Measurements from ENCODE around the gene ARID1A.
A peak's percentile ranks its signal among the peaks of the same experiment; 100 is the strongest.
"Not testable (repeated sequence)": the region's sequence is repeated elsewhere in the genome, so short reads cannot be mapped to it uniquely, and the experiment has no call there.

Gene ARID1A

DNA sequence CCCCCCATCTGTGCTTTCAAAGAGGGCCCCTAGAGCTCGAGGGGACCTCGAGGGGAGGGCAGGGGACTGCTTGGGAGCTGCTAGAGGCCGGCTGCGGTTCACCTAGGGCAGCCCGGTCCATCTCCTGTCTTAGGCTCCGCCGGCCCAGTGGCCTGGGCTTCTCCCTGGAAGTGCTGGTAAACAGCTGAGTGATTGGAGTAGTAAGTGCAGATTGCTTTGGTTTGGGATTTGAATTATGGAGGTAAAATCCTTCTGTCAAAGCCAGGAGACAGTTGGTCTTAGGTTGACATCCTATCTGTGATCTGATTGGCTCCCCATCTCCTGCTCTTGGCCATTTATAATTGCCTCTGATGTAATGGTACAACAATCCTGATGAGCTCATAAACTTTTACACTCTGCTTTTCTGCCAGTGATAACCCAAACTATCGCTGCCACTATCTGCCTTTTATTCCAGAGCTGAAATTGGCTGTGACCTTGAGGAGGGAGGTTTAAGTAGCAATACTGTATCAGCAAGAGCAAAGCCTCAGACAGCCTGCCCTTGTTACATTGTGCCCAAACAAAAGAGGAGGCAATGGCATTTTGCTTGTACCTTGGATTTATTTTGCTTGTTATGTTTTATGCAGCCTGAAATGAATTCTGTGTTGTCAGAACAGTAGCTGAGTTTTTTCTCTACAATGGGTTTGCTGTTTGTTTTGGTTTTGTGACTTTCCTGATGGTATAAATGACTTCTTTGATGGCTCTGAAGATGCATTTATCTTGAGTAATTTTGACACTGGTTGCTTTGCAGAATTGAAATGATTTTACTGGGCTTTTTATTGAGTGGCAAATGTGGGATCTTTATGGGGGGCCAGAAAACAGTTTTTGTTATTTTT, 2.4 kb downstream of the ARID1A start:
- DNase-seq (ENCODE audit: low read depth), result no peak

DNA sequence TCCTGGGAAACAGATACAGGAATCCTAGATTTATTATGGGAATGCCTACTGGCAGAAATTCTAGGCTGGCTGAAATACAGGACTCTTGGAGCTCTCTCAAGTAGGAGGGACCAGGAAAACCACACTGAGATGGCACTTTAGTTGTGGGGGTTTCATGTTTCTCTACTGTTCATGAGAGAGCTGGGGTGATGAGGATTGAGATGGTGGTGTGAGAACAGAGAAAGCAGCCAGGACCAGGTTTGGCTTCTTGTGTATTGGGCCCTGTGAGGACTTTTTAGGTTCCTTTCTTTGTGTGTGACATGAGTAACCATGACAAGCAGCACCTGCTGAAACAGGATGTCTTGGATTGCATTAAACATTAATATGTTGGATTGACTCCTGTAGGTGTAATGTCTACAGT, 4.9 kb downstream of the ARID1A start:
- DNase-seq (ENCODE audit: low read depth), result no peak

GRCh38 chr1:26701266-26701994, 5.6 kb downstream of the ARID1A start:
- DNase-seq (ENCODE audit: low read depth), result no peak

GRCh38 chr1:26701995-26702679, 6.3 kb downstream of the ARID1A start:
- DNase-seq (ENCODE audit: low read depth), result no peak

- DNase-seq (ENCODE audit: low read depth), result no peak
These were observed 6.8 kb downstream of the ARID1A start for GRCh38 chr1:26702680-26703038.

DNA sequence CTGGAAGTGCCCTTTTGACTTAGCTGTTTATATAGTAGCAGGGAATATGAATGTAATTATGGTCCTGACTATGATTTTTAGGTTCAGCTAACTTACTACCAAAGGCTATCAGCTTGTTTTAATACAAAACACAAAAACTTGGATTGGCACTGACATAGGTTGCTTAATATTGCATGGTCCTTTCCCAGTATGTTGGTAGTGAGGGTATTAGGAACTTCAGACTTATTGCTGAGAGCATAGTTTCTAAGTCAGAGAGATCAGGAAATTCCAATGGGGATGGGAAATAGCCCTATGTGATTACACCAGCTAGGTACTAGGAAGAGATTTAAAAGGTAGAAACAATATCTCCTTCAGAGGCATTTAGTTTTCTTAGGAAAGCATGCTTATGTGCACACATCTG, 7.7 kb downstream of the ARID1A start:
- no peak for DNase-seq (ENCODE audit: low read depth)

GRCh38 chr1:26704629-26705028, 8.8 kb downstream of the ARID1A start:
- no peak for DNase-seq (ENCODE audit: low read depth)

GRCh38 chr1:26705227-26705626, 9.4 kb downstream of the ARID1A start:
- not testable (repeated sequence) for DNase-seq (ENCODE audit: low read depth)

- no peak for DNase-seq (ENCODE audit: low read depth)
These were observed 10.0 kb downstream of the ARID1A start for GRCh38 chr1:26705788-26706311.

- no peak for DNase-seq (ENCODE audit: low read depth)
These were observed 10.5 kb downstream of the ARID1A start for GRCh38 chr1:26706315-26706714.

DNA sequence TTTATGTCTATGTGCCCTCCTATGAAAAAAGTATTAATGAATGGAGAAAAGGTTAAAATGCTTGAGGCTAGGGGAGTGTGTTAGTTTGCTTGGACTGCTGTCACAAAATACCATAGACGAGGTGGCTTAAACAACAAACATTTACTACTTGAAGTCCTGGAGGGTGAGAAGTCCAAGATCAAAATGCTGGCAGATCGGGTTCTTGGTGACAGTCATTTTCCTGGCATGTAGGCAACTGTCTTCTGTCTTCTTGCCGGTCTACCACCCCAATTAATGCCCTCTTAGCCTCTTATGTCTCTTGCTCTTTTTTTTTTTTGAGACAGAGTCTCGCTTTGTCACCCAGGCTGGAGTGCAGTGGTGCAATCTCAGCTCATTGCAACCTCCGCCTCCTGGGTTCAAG, 15.0 kb downstream of the ARID1A start:
- no peak for DNase-seq (ENCODE audit: low read depth)

DNA sequence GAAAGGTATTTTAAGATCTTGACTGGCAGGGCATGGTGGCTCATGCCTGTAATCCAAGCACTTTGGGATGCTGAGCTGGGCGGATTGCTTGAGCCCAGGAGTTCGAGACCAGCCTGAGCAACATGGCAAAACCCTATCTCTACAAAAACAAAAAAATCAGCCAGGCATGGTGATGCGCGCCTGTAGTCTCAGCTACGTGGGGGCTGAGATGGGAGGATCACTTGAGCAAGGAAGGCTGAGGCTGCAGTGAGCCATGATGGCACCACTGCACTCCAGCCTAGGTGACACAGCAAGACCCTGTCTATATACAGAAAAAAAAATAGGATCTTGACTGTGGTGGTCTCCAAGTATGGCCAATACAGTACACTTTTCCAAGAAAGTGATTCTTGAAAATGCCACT, 16.0 kb downstream of the ARID1A start:
- no peak for DNase-seq (ENCODE audit: low read depth)

DNA sequence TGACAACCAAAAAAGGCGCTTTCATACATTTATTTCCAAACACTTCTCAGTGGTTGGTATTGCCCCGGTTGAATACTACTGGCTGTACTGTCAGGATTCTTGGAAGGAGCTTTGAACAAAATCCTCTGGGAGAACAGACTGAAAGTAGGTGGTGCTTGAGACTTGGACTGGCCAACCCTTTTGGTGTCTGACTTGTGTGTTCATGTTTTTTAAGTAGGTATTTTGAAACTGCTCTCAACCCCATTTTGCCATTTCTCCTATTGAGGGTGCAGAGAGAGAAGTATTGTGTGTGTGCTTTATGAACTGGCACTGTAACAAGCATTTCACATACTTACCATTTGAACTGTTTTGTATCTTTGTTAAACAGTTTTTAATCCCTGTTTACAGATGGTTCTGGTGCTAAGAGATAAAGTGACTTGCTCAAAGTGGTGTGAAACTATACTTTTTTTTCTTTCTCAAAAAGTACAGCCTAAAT, 21.2 kb downstream of the ARID1A start:
- no peak for DNase-seq (ENCODE audit: low read depth)

DNA sequence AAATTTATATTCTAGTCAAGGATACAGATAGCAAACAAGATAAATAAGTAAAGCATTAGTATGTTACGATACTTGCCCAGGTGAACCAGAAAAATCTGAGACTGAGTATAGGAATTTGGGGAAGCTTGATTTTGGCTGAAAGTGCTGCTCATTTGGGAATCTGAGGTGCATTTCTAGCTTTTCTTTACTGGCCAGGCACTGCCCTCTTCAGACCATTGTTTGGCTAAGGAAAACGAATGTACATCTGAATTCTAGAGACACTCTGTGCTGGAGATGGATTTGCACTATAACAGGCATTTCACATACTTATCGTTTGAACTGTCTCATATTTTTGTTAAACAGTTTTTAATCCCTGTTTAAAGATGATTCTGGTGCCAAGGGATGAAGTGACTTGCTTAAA, 23.4 kb downstream of the ARID1A start:
- no peak for DNase-seq (ENCODE audit: low read depth)

DNA sequence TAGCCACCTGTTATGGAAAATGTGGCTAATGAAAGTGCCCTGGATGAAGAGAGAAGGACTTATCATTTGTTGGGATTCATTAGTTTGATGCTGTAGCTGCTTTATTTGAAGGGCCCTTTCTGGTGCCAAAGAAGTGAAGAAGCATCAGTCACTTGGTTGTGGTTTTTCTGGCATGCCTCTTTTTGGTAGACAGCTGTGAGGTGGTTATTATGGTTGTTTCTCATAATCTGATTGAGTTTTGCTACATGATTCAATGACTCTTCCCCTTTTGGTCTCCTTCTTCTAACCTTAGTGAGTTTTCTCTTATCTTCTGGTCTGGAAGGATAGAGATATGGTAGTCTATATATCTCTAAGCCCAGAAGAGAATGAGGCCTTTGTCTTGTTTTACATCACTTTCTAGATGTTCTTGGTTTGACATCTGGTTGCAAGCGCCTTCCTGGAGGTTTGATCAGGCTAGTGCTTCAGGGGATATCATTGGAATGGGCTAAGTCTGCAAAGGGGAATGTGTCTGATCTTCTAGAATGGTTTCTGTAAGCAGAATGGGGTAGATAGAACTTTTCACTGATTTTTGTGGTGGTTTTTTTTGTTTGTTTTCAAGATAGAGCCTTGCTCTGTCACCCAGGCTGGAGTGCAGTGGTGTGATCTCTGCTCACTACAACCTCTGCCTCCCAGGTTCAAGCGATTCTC, 26.0 kb downstream of the ARID1A start:
- DNase-seq (ENCODE audit: low read depth), result no peak

DNA sequence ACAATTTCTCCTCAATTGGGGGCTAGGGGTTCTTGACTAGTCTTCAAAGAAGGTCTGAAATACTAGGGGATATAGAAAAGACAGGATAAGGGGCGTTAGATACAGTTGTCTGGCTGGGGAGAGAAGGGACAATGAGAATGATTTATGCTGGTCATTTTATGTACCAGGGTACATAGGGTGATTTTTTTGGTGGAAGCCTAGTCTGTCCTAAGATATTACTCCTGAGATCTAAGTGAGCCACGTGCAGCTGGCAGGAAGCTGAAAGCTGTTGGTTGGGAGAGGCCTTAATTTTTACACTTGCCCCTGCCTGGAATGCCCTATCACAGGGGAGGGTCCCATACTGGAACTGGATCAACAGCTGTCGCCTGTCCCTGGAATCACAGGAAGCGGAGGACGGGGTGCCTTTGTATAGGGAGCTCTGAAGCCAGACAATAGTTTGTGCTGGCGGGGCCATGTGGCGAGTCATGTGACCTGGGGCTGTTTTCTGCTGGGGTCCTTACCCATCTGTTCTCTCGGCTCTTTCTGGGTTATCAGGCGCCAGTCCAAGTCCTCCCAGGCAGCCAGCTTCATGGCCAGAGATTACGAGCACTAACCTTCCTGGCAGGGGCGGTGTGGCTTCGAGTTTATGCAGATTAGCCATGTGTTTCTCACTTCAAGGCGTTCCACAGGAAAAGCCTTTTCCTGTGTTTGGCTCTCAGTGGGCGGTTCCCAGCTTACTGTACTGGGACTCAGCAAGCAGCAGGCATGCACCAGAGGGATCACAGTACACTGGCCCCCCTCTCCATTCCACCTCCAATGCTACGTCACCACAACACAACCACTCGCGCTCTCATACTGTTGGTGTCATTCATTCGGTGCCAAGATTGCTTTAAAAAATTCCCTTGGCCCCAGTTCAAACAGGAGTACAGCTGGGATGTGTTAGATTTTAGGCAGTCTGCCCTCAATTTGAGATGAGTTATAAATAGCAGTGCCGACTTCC, 27.5 kb downstream of the ARID1A start:
- peak; percentile 12 for DNase-seq (ENCODE audit: low read depth)

- no peak for DNase-seq (ENCODE audit: low read depth)
These were observed 28.3 kb downstream of the ARID1A start for GRCh38 chr1:26724118-26724517.

- DNase-seq (ENCODE audit: low read depth), result no peak
These were observed 29.1 kb downstream of the ARID1A start for GRCh38 chr1:26724926-26725325.

GRCh38 chr1:26725904-26726303, 30.1 kb downstream of the ARID1A start:
- not testable (repeated sequence) for DNase-seq (ENCODE audit: low read depth)

GRCh38 chr1:26726784-26727183, 31.0 kb downstream of the ARID1A start:
- no peak for DNase-seq (ENCODE audit: low read depth)

- DNase-seq (ENCODE audit: low read depth), result no peak
These were observed 31.7 kb downstream of the ARID1A start for GRCh38 chr1:26727476-26727875.
